Gastrocnemius medialis (tissue), 4 donors: ENCODE results near the gene TMEM43.

Experiments used
- CTCF ChIP-seq, 5 experiments: fragments of 450-650 bp in 3 of 5; fragments of 200-600 bp in 2 of 5; sonication (generic) in 2 of 5; IDR thresholded peaks in 4 of 5; conservative IDR thresholded peaks in 1 of 5; 1 replicate in 4 of 5; 2 replicates in 1 of 5; pipeline ENCODE4 v1.5.1; 2016 to 2019; ENCODE audit warnings: antibody characterized with exemption in 5 of 5, mild to moderate bottlenecking in 3 of 5, moderate library complexity in 3 of 5
- POLR2A ChIP-seq, 2 donors: fragments of 450-650 bp; IDR thresholded peaks; one replicate each; pipeline ENCODE4 v1.6.1; 2017; ENCODE audit warnings: antibody characterized with exemption in 2 of 2, mild to moderate bottlenecking in 2 of 2, moderate library complexity in 2 of 2

DNA sequence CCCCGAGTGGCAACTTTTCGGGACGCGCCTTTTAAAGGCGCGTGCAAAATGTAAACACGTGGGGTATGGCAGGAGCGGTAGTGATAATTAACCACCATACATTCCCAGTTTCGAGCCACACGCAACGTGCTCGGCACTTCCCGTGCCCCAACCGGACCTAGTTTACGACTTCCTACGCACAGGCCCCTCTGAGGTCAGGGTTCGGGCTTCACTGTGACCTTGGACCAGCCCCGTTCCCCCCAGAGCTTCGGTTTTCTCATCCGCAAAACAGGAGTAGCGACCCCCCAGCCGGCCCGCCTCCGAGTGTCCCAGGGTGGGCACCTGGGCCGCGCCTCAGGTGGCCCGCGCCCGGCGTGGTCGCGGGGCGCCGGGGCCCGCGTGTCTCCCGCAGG, 633 bp upstream of the TMEM43 start:
- TF ChIP-seq CTCF (IDR thresholded peaks at IDR 0.05 in 4 of 5, conservative IDR thresholded peaks at IDR 0.05 in 1 of 5) (no peak), POLR2A (IDR thresholded peaks at IDR 0.05) (no peak)
